Posterior vena cava (tissue), 2 donors: ENCODE data around the gene NBAS. TPM values are rescaled to one million over a fixed set of nuclear protein-coding genes. Genes with fewer than 3 reads are reported as not detected.

Experiments
- DNase-seq: peaks from one replicate; pipeline ENCODE4 v3.0.0-alpha.2; 2020; ENCODE audit warnings: low spot score
- intact Hi-C, 2 donors: fragments of 100-400 bp; cut with DNase I; formaldehyde crosslinking; loops; one replicate each; pipeline versions ENCODE4 v1.14.1 to v1.14.2; 2022 to 2023
- total RNA-seq, 2 donors: library from RNA; stranded (reverse); fragmentation: NEBNext Ultra II Directional; extraction: Animal tissue kit (Norgen Biotek cat#: 25700); gene quantifications; one replicate each; pipeline ENCODE4 v1.2.1, GENCODE V29; 2021
- donor health status: DM: yes; HTN: yes; CAD: no.
- donor health status: DM: yes; HTN: yes; CAD: no.

The NBAS gene
- total RNA-seq, 2 donors from 2014 or later, result 38.0 to 38.1 TPM

DNA sequence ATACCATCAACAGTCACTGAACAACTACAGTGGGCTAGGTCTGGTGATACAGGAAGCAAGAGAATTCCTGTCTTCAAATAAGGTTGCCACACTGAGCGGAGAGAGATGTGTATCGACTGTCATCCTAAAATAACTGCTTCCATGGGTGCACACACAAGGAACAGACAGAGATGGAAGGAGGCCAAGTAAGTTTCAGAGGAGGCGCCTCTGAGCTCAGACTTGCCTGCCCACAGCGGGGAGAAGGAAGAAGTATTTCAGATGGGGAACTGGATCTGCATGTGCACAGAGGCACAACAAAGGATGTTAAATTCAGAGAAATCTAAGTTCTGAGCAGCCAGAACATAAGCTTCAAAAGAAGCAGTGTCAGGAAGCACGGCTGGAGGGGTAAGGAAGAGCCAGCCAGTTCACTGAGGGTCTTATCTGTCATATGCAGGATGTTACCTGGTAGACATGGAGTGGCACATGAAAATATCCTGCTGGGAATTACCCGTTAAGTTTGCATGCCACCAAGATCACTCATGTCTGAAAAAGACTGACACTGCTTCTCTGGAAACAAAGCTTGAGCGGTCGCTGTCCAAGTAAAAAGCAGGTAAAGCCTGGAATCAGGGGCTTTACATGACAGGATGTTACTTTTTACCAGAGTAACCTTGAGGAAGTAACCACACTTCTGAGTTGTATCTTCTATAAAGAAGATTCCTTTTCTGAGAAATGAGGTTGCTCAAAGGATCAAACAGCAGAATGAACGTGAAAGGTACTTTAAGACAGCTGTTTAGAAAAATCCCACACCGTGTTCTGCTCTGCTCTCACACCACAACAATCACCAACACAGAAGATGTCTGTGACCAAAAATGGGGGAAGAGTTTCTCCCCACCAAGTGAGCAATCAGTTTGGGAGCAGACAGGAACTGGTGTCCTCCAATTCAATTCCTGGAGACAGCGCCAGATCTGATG, 260.2 kb downstream of the NBAS start:
- DNase-seq, result no peak
- intact Hi-C loops, result no loop called here

DNA sequence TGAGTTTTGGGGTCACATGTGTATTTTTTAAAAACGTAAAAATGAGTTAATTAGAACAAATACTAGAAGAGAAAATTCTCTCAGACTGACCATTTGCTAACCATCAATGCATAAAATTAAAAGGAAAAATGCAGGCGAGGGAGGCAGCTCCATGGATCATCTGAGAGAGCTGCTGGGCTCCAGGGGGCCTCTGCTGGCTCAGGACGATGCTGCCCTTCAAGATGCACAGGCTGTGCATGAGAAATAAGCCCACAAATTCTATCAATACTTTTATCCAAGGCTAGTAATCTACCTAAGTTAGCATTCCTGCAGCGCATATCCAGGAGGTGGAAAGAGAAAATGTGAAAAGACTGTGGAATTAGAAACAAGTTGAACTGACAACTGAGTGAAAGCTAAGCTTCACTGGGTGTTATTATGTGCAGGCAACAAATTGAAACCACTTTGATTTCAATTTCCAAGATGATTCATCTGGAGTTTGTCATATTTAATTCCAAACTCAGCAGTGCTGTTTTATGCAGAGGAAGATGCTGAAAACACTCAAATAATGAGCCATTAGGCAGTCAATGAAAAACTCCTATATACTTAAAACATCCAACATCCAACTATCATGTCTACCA, 261.1 kb downstream of the NBAS start:
- no peak for DNase-seq
- intact Hi-C loops, result no loop called here

DNA sequence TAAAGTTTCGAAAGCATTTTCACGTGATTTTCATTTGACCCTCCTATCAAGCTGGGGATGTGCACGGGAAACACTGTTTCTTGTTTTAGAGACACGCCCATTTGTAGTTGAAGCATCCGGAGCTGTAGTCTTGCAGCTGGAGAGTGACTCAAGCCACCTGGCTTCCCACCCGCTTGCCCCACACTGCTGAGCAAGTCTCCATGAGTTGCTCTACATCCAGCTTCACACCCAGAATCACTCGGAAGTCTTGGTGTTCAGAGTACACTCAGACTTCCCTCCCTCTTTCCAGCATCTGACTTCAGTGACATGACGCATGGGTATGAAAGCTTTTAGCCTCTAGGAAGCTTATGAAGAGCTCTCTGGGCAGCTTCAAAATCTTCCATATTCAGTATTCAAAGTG, 262.4 kb downstream of the NBAS start:
- intact Hi-C loops, result no loop called here
- no peak for DNase-seq

DNA sequence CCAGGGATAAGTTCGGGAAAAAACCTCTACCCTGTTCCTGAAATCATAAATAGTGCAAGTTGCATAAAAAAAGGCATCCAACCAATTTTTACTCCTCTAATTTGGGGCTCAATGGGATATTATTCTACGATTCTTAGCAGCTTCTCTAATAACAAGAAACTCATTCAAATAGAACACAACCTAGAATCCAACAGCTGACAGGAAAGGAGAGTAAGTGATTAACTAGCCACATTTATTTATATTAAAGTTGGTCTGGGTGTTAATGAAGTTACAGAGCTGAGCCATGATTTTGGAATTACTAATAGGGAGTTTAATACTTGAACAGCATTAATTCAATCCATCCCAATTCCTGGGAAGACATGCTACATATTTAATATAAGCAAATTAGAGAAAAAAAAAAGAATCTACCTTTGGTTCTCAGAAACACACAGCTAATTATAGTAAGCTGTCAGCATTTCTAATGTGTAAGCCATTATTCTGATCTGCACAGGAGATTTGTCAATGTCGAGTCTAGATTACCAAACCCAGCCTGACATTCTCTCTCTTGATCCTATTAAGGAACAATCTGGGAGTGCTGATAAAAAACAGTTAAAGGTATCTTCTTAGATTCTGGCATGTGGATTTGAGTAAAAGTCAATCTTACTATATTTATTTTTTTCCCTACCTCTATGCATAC, 267.7 kb downstream of the NBAS start:
- DNase-seq, result no peak
- intact Hi-C loops, result no loop called here

DNA sequence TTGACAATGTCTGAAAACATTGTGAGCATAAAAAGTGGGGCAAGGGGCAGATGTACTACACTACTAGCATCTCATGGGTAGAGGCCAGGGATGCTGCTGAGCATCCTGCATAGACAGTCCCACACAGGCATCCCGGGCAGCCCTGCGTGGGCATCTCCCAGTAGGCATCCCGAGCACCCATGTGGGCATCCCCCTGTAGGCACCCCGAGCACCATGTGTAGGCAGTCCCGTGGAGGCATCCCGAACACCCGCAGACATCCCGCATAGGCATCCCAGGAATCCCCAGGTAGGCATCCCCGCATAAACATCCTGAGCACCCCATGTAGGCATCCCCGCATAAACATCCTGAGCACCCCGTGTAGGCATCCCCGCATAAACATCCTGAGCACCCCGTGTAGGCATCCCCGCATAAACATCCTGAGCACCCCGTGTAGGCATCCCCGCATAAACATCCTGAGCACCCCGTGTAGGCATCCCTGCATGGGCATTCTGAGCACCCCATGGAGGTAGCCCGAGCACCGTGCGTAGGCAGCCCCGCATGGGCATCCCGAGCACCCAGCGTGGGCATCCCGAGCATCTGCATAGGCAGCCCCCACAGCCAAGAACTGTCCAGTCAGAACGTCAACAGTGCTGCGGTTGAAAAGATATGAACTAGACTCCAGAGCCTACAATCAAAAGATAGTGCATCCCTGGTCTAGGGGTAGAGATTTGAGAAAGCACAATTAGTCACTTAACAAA, 273.5 kb downstream of the NBAS start:
- no peak for DNase-seq
- intact Hi-C loops, result no loop called here

DNA sequence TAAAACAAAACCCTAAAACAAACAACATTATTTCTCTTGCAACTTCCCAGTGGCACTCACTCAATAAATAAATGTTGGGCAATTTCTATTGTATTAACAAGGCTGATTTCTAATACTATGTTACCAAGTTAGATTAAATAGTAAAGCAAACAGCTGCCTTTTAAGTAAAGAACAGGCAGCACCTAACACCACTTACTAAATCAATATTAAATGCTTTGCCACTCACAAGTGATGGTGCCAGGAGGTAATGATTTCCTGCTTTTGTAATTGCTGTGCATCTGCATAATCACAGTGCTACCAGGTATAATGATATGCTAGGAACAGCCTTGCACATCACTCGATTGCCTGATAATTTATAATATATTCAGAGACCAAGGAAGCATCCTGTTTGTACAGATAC, 276.5 kb downstream of the NBAS start:
- DNase-seq, result no peak
- intact Hi-C loops, result no loop called here

DNA sequence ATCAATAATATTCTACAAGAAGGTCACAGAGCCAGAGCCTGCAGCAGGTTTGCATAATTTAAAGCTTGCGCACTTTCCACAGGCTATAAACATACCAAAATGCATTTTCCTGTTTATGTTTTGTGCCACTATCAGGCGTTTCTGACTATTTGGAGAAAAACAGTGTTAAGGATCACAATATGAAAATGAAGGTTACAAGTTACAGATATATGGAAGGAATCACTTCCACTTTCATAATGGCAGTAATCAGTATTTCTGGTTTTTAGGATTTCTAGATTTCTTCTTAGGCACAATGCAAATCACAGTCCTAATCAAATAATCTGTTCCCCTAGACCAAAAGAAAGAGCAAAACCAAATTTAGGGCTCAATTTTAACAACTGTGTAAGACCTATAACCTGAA, 279.5 kb downstream of the NBAS start:
- no peak for DNase-seq
- intact Hi-C loops, result no loop called here

DNA sequence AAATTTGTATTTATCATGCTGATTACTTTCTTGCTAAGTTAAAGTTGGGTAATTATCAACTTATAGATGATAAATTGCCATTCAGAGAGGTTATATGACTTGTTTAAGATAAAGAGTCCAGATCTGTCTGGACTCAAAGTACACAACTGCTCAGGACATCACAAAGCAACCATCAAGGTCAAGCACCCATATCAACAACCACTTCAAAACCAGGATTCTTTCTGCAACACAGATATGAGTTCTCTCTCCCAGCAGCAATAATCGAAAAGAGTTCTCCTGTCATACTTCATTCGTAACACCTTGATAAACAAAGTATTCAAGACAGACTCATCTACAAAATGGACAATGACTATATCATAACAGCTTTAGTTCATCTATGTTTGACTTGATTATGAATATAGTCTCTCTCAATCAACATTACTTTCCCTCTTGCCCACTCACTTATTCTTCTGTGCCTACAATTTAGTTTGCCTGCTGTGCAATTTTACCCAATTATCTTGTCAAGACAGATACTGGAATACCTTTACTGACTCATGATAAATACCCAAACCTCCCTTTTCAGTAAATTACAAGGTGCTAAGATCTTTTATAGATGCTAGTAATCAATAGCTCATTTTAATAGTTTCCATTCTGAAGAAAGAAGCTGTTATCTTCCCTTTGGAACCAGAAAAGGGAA, 281.8 kb downstream of the NBAS start:
- no peak for DNase-seq
- intact Hi-C loops, result no loop called here

DNA sequence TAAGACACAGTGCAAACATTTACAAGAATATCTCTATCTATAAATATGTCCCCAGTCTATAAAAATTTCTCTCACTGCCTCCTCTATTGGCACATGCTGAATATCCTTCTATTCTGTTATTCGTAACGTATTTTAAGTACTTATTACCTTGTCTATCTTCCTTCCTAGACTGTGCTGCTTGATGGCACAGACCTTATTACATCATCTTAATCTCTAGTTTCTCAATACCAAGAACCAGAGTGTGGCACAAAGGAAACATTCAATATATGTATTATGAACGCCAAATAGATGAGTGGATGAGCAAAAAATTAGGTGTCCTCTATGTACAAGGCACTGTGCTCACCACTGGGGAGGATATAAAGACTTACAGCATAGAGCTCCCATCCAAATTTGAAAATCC, 282.8 kb downstream of the NBAS start:
- intact Hi-C loops, result no loop called here
- DNase-seq, result no peak

DNA sequence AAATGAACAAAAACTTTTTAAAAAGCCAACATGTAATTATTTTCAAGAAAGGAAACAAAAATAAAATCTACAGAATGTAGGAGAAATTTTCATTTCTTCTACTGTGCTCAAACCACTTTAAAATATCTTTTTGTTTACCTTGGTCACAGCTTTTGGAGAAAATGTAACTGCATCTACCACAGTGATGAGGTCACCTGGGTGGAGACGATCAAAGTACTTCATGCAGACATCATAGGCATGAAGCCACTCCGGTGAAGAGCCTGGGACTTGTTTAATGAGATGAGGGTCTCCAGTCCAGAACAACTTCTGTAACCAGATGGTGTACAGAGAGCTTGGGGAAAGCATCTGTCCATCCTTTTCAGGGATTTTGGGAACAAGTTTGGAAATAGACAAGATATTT, 285.8 kb downstream of the NBAS start:
- DNase-seq, result no peak
- intact Hi-C loops, result no loop called here

DNA sequence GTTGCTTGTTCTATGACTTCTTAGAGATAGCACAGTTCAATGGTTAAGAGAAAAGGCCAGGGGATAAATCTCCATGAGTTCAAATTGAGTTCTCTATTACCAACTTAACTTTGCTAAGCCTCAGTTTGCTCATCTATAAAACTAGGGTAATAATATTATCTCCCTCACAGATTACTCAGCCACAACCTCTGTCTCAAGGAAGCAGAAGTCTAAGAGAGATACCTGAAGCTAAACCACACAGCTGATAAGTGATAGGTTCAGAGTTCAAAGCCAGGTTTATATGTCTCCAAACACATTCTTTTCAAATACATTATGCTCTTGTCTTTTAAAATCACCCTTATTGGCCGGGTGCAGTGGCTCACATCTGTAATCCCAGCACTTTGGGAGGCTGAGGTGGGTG, 287.7 kb downstream of the NBAS start:
- intact Hi-C loops, result no loop called here
- DNase-seq, result no peak

DNA sequence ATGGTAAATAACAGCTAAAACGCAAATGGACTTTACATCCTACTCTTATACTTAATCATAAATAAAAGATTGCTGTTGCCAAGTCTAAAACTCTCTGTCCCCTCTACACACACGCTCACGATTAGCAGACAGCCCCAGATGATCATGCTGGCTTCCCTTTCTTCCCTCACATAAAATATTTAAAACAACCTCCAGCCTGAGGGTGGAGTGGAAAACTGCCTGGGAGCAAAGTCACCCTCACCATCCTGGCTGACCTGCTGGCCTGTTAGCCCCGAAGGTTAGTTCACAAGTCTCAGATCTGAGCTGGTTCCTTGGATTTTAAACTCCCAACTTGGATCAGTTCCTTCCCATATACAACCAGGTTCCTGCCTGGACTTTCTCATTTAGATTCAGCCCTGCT, 288.2 kb downstream of the NBAS start:
- no peak for DNase-seq
- intact Hi-C loops, result no loop called here

DNA sequence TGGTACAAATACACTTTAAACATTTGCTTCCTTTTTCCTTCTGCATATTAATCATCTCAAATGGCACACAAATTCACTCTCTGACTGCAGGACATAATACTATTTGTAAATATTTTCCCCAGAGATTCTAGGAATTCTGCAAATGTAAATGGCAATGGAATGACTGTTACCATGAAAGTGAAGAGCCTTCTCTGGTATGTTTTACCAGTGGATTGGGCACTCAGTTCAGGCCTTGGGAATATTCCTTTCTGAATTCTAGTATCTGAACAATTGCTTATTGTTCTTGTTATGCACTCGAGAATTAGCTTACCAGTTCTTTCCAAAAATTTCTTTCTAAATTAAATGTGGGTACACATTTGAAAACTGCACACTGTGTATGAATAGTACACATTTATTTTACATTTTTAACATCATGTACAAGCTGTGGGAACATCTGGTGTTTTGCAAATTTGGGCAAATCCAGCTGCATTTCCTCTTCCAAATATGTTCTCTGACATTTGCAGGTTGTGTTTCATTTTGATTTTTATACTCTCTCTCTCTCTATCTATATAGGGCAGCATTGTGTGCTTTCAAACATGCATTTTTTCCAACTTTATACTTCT, 289.1 kb downstream of the NBAS start:
- DNase-seq, result no peak
- intact Hi-C loops, result no loop called here

DNA sequence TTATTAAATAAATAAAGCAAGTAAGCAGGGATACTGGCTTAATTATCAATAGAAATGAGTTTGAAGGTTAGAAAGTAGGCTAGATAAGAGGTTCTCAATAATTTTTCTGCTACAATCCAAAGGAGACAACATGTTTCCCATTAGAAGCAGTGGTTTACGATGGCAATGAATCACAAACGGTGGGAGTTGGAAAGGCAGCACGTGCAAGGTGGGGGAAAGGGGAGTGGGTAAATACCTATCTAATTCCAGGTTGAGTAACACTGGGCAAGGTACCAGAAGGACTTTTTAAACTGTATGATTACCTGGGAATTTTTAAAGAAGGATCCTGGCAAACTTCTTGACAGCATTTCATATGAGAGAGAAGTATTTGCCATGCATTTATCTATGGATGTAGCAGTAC, 289.9 kb downstream of the NBAS start:
- DNase-seq, result no peak
- intact Hi-C loops, result no loop called here

DNA sequence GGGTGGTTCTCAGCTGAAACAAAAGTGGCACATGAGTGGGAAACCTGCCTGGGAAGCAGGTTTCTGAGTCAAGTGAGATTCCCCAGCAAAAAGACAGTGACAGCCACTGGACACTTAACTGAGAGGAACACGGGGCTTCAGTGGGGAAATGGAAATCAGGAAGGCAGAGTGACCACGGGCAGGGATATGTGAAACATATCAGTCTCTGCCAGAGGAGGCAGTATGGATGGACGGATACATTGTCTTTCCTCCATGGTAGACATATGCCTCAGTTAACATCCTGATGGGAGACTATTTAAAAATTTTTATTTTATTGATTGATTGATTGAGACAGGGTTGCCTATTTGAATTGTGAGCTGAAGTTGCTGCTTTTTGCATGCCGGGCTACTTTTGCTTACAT, 292.1 kb downstream of the NBAS start:
- no peak for DNase-seq

DNA sequence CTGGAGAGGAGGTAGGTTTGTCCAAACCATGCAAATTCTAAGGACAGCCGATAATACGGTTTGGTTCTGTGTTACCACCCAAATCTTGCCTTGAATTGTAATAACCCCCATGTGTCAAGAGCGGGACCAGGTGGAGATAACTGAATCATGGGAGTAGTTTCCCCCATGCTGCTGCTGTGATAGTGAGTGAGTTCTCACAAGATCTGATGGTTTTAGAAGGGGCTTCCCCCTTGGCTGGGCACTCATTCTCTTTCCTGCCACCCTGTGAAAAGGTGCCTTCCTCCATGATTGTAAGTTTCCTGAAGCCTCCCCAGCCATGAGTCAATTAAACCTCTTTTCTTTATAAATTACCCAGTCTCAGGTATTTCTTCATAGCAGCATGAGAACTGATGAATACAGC, 295.2 kb downstream of the NBAS start:
- intact Hi-C loops, result no loop called here
- no peak for DNase-seq

More for the DNA sequence above, 292.1 kb downstream of the NBAS start:
- intact Hi-C loops, result no loop called here

DNA sequence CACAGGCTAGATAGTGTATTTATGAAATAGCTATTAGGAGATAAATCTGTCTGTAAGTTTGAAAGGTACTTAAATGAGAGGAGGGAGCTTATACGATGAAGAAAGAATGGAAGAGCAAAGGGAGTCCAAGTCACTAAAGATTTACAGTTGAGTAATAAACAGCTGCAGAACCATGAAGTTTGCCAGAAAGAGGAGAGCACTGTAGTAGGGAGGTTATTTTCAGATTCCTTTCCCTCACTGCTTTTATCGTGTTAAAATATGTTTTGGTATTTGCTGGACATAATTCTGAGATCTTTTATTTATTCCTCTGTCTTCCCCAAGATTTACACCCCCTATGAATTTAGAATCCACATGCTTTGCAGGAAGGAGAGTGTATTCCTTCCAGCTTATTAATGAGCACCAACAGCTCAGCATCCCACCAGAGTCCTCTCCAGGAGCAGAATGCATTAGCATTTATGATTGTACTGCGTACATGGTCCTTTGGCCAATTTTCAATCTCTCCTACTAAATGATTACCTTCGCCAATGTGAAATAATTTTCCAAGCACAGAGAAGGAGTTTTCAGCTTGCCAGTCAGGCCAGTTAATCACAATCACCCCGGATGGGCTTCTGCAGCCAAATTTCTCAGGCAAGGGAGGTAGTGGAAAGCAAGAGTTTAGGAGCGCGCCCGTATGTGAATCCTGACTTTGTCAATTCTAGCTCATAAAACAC, 297.0 kb downstream of the NBAS start:
- intact Hi-C loops, result no loop called here
- no peak for DNase-seq

DNA sequence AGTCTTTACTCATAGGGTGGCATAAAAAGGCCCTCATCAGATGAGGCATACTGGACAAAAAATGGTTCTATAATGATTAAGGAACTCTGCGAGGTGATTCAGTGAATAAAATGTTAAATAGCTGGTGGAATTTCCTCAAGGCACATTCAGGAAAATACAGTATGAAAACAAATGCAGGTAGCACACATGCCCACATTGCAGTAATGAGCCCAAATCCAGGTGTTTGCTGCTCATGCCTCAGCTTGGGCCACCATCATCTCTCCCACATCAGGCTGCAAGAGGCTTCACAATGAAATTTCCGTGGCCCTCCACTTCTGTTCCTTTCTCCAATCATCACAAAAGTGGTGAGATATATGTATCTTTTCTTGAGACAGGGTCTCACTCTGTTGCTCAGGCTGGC, 298.3 kb downstream of the NBAS start:
- intact Hi-C loops, result no loop called here

More for the DNA sequence above, 298.3 kb downstream of the NBAS start:
- no peak for DNase-seq
